M059J (cell line): ENCODE results near the gene DICER1. TPM values are rescaled to one million over a fixed set of nuclear protein-coding genes. Genes with fewer than 3 reads are reported as not detected.
A peak's percentile ranks its signal among the peaks of the same experiment; 100 is the strongest.

Experiments used
- DNase-seq: peaks from one replicate; pipeline ENCODE4 v3.0.0-alpha.2; 2012; ENCODE audit warnings: low read depth
- total RNA-seq: library from RNA; depleted of rRNA; stranded (reverse); fragments of >200 nt; shearing (Covaris generic); gene quantifications from 2 replicates; pipeline ENCODE4 v1.2.3, GENCODE V29; 2014

Gene DICER1
- total RNA-seq, 1 experiment from 2014 or later = 13.2 TPM

DNA sequence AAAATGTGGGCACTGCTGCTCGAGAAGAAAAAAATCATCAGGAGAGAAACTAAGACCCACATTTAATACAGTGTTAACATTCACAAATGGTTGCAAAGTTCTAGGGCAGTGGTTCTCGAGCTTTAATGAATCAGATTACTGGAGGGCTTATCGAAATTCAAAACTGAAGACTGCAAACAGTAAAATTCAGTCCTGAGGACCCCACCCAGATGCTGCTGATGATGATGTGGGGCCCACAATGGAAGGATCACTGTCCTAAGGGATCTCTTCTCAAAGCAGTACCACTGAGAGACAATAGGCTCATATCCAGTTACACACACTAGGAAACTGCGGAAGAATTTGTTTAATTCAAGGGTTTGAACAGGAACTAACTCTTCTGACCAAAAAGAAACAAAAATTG, 31.4 kb downstream of the DICER1 start:
- DNase-seq = no peak

DNA sequence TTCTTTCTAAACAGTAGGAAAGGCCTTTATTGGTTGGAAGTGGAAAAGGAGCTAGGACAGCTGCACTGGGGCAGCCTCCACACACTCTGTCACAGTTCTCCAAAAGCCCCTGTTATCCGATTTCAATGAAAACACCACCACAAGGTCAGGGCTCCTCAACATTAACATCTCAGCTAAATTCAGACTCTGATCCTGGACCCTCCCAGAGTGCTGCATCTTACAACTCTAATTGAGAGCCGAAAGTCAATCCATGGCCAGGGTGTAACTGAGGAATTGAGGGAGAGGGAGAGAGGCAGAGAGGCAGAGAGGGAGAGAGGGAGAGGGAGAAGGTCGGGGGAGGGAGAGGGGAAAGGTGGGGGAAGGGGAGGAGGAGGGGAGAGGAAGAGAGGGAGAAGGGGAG, 32.1 kb downstream of the DICER1 start:
- no peak for DNase-seq

DNA sequence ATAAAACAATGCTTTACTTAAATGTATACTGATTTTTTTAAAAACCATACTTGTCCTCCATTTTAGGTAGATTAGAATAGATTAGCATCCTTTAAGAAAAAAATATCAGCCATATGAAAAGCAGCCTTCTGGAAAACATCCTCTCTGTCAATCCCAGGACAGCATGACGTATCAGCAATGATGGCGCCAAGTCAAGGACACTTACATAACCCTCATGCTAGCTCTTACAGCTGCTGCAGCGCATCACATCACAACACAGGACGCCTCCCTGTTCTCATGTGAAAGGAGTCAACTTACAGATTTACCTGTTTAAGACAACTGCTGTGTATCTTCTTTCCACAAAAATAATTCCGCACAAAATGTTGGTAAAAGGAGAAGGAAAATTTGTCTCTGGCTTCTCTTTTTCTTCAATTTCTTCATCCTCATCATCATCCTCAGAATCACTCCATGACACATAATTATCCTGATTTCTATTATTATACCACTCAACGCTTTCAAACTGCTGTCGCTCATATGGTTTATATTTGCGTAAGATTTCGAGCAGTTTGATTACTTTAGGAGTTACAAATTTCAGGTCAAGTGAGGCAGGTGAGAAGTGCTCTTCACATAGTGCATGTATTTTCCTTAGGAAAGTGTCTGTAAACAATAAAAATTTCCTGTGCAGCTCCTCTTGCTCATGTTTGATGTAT, 33.3 kb downstream of the DICER1 start:
- no peak for DNase-seq

DNA sequence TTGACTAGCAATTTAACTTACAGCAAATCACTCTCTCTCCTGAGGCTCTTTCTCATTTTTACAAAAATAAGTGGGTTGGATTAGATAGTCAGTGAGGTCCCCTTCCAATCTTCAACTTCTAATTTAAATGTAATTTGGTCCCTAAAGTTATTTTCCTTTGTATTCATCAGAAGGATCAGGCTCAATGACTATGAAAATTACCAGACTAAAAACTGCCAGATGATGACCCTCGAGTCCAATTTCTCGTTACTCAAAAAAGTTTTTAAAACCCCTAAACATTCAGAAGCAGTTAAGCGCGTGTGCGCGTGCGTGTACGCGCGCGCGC, 34.7 kb downstream of the DICER1 start:
- DNase-seq = no peak

DNA sequence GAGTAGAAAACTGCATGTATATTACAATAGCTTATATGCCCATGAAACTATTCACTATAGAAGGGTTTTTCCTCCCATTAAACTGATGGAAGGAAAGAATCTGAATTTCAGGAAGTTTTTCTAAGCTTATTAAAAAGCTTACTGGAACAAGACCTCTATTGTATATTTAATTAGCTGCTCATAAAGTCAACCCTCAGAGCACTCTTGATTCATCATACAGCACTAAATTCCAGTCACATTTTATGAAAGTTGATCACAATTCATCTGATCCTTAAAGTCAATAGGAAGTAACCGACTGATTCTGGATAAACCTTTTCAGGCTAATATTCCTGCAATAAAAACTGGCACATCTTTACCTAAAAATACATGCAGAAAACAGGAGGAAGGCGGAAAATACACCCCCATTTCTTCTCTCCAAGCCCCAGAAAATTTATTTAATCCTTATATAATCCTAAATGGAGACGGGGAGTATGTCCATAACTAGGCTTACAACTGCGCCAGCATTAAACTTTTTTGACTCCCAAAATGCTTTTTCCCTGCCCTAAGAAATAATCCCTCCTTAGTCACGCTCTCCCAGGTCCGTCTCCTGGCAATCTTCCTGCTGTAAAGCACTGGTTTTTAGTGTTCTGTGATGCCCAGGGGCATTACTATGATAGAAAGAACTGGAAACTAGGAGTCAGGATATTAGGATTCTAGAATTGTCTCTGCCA, 35.3 kb downstream of the DICER1 start:
- no peak for DNase-seq

DNA sequence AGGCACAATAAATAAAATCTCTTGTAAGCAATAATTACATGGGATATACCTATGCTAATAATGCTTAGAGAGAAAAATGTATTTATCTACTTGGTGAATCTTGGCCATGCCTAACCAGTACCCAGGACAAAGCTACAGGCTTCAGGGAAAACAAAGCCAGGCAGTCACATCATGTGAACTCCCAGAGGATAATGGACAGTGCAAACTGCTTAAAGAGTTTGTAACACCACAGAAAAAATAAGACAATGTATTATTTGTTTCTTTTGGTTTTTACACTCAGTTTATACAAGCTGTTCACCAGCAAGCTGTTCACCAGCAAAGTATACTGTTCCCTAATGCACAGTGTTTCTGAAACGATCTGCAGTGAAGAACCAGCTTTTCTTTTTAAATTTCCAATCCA, 38.0 kb downstream of the DICER1 start:
- DNase-seq = no peak

DNA sequence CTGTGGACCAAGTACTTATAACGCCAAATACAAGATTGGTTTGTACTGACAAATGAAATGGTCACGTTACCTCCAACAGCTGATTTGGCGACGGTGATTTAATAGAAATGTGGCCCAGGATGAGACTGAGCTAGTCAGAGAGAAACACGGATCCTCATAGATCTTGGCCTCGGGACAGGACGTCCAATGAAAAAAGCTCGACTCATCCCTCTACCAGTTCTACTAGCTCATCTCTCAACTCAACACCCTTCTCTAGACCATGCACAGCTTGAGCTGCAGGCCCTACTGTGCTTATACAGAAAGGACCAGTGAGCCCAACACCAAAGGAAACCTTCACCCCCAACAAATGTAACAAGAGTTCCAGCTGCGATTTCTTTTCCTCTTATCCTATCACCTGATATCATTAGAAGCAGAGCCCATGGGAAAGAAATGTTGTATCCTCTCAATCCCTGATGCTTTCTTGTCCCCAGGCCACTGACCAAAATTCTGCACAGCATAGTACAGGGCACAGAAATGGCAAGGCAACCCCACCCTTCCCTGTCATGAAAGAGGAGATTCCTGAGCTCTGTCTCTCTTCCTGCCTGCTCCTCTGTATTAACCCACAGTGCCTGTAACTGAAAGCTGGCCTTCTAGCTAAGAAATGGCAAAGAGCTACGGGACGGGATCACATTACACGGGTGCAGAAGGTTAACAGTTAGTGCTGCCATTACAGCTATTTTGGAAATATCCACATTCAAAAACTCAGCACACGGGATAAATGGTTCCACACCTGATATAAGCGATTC, 39.2 kb downstream of the DICER1 start:
- DNase-seq = no peak

DNA sequence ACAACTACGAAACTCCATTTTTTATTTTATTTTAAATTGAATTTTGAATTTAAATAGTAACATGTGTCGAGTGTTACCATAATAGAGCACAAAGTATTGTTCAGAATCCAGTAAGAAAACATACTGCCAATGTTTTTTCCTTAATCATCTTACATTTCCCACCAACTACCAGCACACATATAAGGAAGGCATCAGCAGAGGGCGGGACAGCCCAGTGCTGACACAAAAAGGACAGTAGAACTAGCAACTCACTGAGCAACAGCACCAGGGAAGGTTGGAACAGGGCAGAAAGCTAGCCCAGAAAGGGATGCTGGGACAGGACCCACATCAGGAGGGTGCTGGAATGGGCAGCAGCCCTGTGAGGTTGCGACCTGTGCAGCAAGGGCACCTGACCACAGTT, 43.9 kb downstream of the DICER1 start:
- DNase-seq = no peak

DNA sequence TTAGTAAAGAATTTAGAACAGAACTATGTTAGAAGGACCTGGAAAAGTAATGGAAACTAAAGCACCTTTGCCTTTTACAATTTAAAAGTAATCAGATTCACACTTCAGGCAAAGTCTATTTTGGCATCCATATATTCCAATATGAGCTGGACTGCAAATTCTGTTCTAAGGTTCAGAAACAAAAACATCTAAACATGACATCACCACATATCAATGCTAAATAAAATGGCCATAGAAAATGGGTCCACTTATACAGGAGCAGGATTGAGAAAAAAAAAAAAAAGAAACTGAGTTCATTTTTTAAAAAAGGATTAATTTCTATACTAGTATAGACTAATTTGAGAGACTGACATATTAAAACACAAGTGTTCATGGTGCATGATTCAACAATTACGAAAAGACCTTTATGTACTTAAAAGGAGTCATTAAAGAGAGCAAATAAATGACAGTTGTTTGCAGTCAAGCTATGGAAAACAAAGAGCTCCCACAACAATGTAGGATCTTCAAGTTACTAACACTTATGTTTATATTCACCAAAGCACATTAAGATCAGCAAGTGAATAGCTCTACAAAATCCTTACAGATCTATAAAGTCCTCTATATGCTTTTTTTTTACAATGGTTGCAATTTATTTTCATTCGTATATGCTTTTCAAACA, 45.7 kb downstream of the DICER1 start:
- DNase-seq = no peak

DNA sequence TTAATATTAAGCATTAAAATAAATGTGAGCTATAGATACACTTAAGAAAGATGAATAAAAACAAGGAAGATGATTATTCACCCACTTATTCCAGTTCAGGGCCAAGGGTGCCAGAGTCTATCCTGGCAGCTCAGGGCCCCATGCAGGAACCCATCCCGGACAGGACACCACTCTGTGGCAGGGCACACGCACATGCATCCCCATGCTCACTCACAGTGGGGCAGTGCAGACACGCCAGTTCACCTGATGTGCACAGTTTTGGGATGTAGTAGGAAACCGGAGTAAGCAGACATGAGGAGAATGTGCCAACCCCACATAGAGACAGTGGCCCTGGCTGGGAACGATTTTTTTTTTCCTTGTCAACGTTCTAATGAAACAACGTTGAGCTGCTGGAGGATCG, 47.2 kb downstream of the DICER1 start:
- no peak for DNase-seq

DNA sequence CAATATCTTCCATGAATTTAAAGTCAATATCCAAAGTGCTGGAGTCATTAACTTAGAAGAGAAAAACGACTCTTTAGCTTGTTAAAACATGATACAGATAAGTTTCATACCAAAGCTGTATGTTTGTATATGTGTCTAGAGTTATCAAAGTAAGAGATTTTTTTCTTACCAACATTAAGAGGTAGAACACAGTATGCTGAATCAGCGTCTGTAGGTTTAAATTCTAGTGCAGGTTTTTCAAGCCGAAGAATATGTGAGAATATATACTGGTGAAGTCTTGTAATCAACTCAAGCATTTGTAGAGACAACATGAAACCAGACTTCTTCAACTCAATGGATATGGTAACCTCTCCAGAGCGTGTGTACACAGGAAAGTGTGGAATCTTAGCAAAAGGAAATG, 49.6 kb downstream of the DICER1 start:
- no peak for DNase-seq

DNA sequence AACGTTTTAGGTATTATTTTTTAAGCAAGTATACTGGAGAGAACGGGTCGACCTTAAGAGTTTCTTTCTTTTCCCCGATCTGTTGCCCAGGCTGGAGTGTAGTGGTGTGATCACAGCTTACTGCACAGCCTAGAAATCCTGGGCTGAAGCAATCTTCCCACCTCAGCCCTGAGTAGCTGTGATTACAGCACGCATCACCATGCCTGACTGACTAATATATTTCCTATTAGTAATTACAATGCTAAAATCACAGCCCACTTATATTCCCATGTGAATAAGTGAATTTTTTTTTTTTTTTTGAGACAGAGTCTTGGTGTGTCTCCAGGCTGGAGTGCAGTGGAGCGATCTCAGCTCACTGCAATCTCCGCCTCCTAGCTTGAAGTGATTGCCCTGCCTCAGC, 50.4 kb downstream of the DICER1 start:
- DNase-seq = no peak

DNA sequence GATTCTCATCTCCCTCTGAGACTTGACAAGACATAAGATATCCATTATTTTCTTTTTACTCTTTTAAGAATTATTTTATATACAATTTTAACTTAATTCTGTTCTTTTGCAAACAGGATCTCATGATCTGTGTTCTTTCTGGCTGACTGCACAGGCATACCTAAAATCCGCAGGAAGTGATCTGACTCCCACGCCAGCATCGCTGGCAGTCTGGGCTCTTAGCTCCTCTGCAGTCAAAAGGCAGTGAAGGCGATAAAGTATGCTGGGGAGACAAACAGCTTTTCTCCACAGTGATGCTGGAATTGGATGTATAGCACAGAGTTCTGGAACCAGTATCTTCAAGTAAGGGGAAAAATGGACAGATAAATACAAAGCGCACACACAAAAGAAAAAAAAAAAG, 52.4 kb downstream of the DICER1 start:
- DNase-seq = no peak

DNA sequence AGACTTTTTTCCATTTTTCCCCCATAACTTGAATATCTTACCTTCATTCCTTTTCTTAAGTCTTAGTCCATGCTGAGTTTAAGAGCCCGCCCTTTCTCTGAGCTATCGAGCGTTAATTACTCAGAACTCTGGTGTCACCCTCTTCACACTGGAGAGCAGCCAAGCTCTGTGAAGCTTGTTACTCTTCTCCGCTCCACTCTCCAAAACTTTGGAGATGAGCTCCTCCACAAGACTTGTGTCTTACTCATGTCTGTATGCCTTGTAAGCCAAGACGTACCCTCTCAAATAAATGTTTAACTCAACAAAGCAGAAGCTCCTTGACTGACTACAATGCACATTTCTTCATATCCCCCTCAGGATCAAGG, 54.7 kb downstream of the DICER1 start:
- no peak for DNase-seq

DNA sequence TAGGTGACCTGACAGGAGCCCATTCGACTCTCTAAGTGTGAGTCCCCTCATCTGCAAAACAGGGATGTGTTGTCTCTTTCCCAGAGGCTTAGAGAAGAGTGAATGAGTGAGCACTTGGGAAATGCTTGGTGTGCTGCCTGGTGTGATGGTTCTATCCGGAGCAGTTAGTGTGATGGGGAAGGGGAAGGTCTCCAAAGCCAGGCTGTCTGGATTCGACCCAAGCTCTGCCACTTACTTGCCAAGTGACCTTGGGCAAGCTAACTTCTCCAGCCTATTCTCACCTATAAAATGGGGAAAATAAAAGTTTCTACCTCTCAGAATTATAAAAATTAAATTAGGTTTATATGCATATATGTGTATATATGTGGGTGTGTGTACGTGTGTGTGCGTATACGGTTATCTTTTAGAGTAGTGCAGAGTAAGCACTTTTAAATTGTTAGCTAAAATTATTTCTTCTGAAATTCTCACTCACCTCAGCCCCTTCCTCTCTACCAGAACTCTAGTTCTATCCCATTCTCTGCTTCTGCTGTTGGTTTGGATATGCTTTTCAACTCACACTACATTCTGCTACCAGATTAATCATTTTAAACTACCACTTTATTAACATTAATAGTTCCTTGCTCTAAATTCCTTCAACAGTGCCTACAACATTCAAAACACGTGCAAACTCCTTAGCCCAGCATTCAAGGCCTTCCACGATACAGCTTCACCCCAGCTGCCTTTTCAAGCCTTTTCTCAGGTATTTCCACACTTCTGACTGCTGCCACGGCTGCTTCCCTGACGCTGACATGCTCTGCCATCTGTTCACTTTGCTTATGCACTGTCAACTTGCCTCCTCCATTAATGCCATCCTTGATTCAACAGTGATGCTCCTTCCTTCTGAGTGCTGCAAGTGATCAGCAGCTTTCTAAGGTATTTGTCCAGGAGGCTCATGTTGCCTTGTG, 55.3 kb downstream of the DICER1 start:
- no peak for DNase-seq

DNA sequence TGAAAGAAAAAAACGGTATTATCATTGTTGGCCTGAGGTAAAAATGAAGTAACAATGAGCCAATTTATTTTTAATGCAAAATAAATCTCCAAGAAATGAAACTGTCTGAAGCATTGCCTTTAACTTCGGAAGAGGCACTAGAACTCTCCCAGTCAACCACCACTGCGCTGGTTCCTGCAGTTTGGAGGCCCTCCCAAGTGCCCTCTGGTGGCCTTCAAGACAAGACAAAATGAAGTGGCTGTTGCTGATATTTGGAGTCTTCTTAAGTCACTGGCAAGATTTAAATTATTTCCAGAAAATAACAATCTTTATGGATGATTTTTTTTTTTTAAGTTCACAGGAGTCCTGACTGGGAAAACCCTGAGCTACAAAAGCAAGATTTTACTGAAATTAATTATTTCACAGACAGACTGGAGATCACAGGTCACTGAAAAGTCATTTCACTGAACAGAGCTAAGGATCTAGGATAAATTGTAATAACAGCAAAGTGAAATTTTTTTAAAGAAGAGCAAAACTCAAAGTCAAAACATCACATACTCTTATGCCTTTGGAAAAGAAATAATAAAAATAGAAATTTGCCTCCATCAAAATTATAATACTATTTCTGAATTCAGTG, 58.2 kb downstream of the DICER1 start:
- peak; percentile 19 for DNase-seq

DNA sequence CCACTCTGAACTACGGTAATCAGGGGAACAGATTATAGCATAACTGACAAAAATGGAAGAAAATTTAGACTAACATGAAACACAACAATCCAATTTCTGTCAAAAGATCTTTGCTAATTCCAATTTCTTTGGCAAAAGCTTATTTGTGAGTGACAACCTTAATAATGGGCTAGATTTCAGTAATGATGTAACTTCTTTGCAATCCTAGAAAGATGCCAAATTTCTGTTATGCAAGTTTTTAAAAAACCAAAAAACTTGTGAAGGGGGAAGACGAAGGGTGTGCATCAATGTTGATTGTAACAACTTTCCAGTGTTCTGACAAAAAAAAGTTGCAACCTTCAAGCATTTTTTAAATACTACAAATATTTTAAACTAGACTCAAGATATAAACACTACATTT, 59.9 kb downstream of the DICER1 start:
- no peak for DNase-seq

DNA sequence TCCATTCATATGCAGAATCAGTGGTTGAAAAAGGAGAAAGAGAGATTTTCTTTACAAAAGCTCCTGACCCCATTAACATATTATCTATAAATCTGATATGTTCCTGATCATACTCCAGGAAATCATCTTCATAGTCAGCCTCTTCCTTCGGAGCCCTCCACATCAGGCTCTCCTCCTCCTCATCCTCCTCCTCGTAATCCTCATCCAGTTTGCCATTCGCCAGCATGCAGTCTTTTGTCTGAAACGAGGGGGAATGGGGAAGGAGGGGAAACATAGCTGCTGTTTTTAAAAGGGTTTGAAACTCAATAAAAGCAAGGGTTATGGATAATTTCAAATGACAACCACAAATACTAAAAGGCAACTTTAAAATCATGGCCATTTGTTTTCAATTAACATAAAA, 60.9 kb downstream of the DICER1 start:
- DNase-seq = no peak

DNA sequence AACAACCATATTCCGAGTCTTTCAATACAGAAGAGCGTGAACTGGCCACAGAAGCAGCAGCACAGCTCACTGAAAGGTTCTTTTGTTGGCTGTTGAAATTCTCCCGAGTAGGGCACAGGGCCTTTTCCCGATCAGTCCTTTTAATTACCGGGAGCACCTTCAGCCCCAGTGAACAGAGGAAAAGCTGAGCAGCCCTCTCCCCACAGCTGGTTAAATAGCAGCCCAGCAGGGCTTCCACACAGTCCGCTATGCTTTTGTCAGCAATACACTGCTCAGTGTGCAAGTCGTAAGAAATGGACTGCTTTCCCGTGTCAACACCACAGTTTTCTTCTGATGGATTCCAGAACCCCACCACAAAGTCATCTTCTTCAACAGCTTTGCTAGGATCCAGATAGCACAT, 61.3 kb downstream of the DICER1 start:
- no peak for DNase-seq

DNA sequence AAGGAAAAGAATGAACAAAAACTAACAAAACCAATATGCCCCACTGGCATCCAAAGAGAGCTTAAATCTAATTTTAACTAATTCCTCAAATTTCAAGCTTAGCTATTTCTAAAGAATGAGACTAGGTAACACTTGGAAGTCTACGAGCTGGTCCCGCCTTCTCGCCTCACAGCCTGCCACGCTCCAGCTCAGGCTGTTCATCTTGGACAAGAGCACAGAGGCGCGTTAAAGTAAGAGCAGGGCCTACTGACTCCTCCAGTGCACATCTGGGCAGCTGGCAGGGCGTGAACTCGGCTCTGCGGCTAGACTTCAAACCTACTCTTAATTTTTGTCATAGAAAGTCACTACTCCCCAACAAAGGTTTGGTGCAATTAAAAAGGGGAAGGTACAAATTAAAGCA, 64.6 kb downstream of the DICER1 start:
- no peak for DNase-seq

DNA sequence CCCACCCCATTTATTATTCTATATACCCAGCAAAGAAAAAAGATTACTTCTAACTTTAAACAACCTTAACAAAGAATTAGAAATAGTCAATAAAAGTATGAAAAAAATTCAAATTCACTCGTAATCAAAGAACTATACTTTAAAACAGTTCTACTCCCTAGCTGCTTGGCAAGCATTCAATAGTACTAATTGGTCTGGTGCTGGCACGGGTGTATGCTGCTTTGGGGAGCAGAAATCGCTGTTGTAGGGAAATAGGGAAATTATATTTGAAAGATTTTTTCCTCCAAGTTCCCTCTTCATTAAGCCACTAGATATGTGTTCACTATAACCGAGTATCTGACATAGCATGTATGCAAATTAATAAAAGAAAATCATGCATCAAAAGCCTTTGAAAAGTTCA, 65.7 kb downstream of the DICER1 start:
- no peak for DNase-seq
